Measurements from ENCODE around the gene RAB7A.
A peak's percentile ranks its signal among the peaks of the same experiment; 100 is the strongest.

The RAB7A gene

GRCh38 chr3:128846486-128846891 lies 120.5 kb downstream of the RAB7A start:
- TF ChIP-seq CTCF (IDR thresholded peaks at IDR 0.05; ENCODE audit: low read depth, low read length, missing control alignments), result no peak
- Histone ChIP-seq H3K36me3 (replicated peaks) (no peaks in the 10 kb centered on the region), H3K4me3 (ENCODE audit: low read depth, low read length) (no peak overlapping the region), H3K27me3 (replicated peaks) (no peaks in the 10 kb centered on the region), H3K27ac (no peak overlapping the region)
- in situ Hi-C loops (cut with HindIII; ENCODE audit: low pct_ligation_motif_present, low sequenced_read_pairs), result no loop called here
- no peak for DNase-seq

- H3K4me3 ChIP-seq (ENCODE audit: low read depth, low read length), result no peak overlapping the region
- in situ Hi-C loops (cut with HindIII; ENCODE audit: low pct_ligation_motif_present, low sequenced_read_pairs), result no loop called here
- H3K27ac ChIP-seq, result no peak overlapping the region
- no peaks in the 10 kb centered on the region for H3K27me3 ChIP-seq (replicated peaks)
- no peaks in the 10 kb centered on the region for H3K36me3 ChIP-seq (replicated peaks)
- TF ChIP-seq CTCF (IDR thresholded peaks at IDR 0.05; ENCODE audit: low read depth, low read length, missing control alignments), result no peak
- no peak for DNase-seq
These were observed 121.8 kb downstream of the RAB7A start for GRCh38 chr3:128847666-128848370.

GRCh38 chr3:128848936-128849335 lies 123.0 kb downstream of the RAB7A start:
- Histone ChIP-seq H3K4me3 (ENCODE audit: low read depth, low read length) (no peak overlapping the region), H3K36me3 (replicated peaks) (no peaks in the 10 kb centered on the region), H3K27me3 (replicated peaks) (no peaks in the 10 kb centered on the region), H3K27ac (no peak overlapping the region)
- in situ Hi-C loops (cut with HindIII; ENCODE audit: low pct_ligation_motif_present, low sequenced_read_pairs), result no loop called here
- no peak for DNase-seq
- no peak for TF ChIP-seq CTCF (IDR thresholded peaks at IDR 0.05; ENCODE audit: low read depth, low read length, missing control alignments)

- DNase-seq, result no peak
- TF ChIP-seq CTCF (IDR thresholded peaks at IDR 0.05; ENCODE audit: low read depth, low read length, missing control alignments), result peak; percentile 49
- no peaks in the 10 kb centered on the region for H3K27me3 ChIP-seq (replicated peaks)
- in situ Hi-C loops (cut with HindIII; ENCODE audit: low pct_ligation_motif_present, low sequenced_read_pairs), result no loop called here
- no peak overlapping the region for H3K4me3 ChIP-seq (ENCODE audit: low read depth, low read length)
- H3K36me3 ChIP-seq (replicated peaks), result no peaks in the 10 kb centered on the region
- H3K27ac ChIP-seq, result no peak overlapping the region
These were observed 124.0 kb downstream of the RAB7A start for GRCh38 chr3:128849911-128850455.

GRCh38 chr3:128850544-128850943 lies 124.6 kb downstream of the RAB7A start:
- TF ChIP-seq CTCF (IDR thresholded peaks at IDR 0.05; ENCODE audit: low read depth, low read length, missing control alignments), result no peak
- H3K36me3 ChIP-seq (replicated peaks), result no peaks in the 10 kb centered on the region
- no peaks in the 10 kb centered on the region for H3K27me3 ChIP-seq (replicated peaks)
- no peak overlapping the region for H3K27ac ChIP-seq
- DNase-seq, result no peak
- no peak overlapping the region for H3K4me3 ChIP-seq (ENCODE audit: low read depth, low read length)
- in situ Hi-C loops (cut with HindIII; ENCODE audit: low pct_ligation_motif_present, low sequenced_read_pairs), result no loop called here

GRCh38 chr3:128851601-128852000 lies 125.6 kb downstream of the RAB7A start:
- no peak for DNase-seq
- TF ChIP-seq CTCF (IDR thresholded peaks at IDR 0.05; ENCODE audit: low read depth, low read length, missing control alignments), result no peak
- in situ Hi-C loops (cut with HindIII; ENCODE audit: low pct_ligation_motif_present, low sequenced_read_pairs), result no loop called here
- H3K27ac ChIP-seq, result no peak overlapping the region
- H3K4me3 ChIP-seq (ENCODE audit: low read depth, low read length), result no peak overlapping the region
- H3K27me3 ChIP-seq (replicated peaks), result no peaks in the 10 kb centered on the region
- no peaks in the 10 kb centered on the region for H3K36me3 ChIP-seq (replicated peaks)

All from brain microvascular endothelial cell (primary cell).